GM21717 (cell line): ENCODE data around the gene PDE3B.
"Not testable (repeated sequence)": the region's sequence is repeated elsewhere in the genome, so short reads cannot be mapped to it uniquely, and the experiment has no call there.

Experiments used
- ATAC-seq: cut with Tn5 transposase; IDR thresholded peaks from one replicate; pipeline ENCODE4 v1.9.1; 2021; ENCODE audit warnings: mild to moderate bottlenecking, moderate library complexity; ENCODE audit not compliant: unreplicated experiment

The PDE3B gene

GRCh38 chr11:14673824-14674405, 30.3 kb downstream of the PDE3B start:
- ATAC-seq, result no peak

- no peak for ATAC-seq
Measured at GRCh38 chr11:14676068-14676467, 32.5 kb downstream of the PDE3B start.

GRCh38 chr11:14677146-14677545, 33.5 kb downstream of the PDE3B start:
- no peak for ATAC-seq

- no peak for ATAC-seq
Measured at GRCh38 chr11:14678350-14678749, 34.7 kb downstream of the PDE3B start.

- ATAC-seq, result no peak
Measured at GRCh38 chr11:14679662-14680061, 36.1 kb downstream of the PDE3B start.

- ATAC-seq, result not testable (repeated sequence)
Measured at GRCh38 chr11:14684234-14684915, 40.8 kb downstream of the PDE3B start.

- ATAC-seq, result no peak
Measured at GRCh38 chr11:14687456-14687855, 43.9 kb downstream of the PDE3B start.

- no peak for ATAC-seq
Measured at GRCh38 chr11:14687943-14688627, 44.5 kb downstream of the PDE3B start.

GRCh38 chr11:14695656-14696055, 52.1 kb downstream of the PDE3B start:
- not testable (repeated sequence) for ATAC-seq

GRCh38 chr11:14698771-14699170, 55.2 kb downstream of the PDE3B start:
- no peak for ATAC-seq

GRCh38 chr11:14700593-14700992, 57.0 kb downstream of the PDE3B start:
- no peak for ATAC-seq

GRCh38 chr11:14702760-14703159, 59.2 kb downstream of the PDE3B start:
- ATAC-seq, result no peak

GRCh38 chr11:14703731-14704130, 60.1 kb downstream of the PDE3B start:
- no peak for ATAC-seq

GRCh38 chr11:14705067-14705466, 61.5 kb downstream of the PDE3B start:
- no peak for ATAC-seq

GRCh38 chr11:14713496-14714244, 70.1 kb downstream of the PDE3B start:
- no peak for ATAC-seq

- not testable (repeated sequence) for ATAC-seq
Measured at GRCh38 chr11:14715669-14716068, 72.1 kb downstream of the PDE3B start.

GRCh38 chr11:14722496-14722895, 78.9 kb downstream of the PDE3B start:
- no peak for ATAC-seq

- no peak for ATAC-seq
Measured at GRCh38 chr11:14725150-14725549, 81.5 kb downstream of the PDE3B start.

- no peak for ATAC-seq
Measured at GRCh38 chr11:14727215-14727614, 83.6 kb downstream of the PDE3B start.

GRCh38 chr11:14727746-14728145, 84.1 kb downstream of the PDE3B start:
- no peak for ATAC-seq

GRCh38 chr11:14740539-14740938, 96.9 kb downstream of the PDE3B start:
- not testable (repeated sequence) for ATAC-seq
